Measurements from ENCODE around the gene PLCE1. TPM values are rescaled to one million over a fixed set of nuclear protein-coding genes. Genes with fewer than 3 reads are reported as not detected.

The PLCE1 gene
- total and polyA plus RNA-seq, 2 of the 13 experiments (the other 11 are each of a cell fraction or from before 2014, with no cell fraction given): 0.04 TPM; not detected in 1

DNA sequence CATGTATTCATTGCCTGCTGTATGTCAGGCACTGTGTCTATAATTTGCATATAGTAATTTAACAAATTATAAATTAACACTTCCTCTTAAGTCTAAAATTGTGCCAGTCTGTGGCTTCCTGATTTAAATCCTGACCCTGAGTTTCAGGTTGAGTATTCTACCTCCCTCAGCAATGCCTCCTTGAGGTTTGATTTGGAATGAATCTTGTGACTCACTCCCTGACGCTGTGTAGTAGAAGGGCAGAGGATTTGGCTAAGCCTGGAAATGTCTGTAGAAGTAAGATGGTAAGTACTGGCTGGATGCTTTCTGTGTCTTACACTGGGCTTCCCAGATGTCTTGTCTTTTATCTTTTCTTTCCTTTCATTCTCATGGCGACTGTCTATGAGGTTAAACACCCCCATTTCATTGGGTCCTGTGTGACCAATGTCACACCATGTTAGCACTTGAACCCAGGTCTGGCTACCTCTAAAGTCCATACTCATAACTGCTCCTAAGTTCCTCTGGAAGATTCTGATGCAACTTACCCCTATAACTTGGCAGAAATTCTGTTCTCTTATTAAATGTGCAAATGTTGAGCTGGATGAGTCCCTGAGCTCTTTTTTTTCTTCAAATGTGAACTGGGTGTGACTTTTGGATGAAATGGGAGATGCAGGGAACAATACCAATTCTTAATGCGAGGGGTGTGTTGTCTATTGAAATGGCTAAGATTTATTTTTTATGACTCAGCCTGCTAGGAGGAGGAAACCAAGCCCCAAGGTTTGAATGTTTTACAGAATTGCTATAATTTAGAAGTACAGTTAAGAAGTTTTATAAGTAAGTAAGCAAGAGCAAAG lies 48.5 kb downstream of the PLCE1 start (continued):
- TF ChIP-seq, protein P1, sequence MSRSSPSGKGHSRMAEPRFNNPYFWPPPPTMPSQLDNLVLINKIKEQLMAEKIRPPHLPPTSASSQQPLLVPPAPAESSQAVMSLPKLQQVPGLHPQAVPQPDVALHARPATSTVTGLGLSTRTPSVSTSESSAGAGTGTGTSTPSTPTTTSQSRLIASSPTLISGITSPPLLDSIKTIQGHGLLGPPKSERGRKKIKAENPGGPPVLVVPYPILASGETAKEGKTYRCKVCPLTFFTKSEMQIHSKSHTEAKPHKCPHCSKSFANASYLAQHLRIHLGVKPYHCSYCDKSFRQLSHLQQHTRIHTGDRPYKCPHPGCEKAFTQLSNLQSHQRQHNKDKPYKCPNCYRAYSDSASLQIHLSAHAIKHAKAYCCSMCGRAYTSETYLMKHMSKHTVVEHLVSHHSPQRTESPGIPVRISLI (CRISPR knock-in tag; IDR thresholded peaks at IDR 0.05; ENCODE audit: borderline replicate concordance): no peak
- TF ChIP-seq TAF15 (IDR thresholded peaks at IDR 0.05; ENCODE audit: low read depth, low read length, poor library complexity, severe bottlenecking): no peak

DNA sequence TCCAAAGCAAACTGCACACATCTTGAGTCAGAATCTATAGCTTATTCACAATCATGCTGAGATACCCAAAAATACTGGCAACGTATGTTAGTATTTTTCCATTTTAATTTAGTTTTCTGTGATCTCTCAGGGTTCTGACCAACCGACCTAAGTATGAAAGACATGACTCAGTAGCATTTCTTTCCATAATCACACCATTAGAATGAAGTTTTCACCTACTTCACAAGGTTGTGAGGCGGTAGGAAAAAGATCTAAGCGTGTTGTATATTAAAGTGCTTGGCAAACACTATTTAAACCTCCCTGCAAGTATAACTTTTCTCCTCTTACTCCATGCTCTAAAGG lies 49.1 kb downstream of the PLCE1 start:
- Histone ChIP-seq H3K36me3 (replicated peaks in 1 of 2; ENCODE audit: control insufficient read depth in 1 of 2, insufficient read depth in 2 of 2, low read length in 2 of 2) (no peaks in the 10 kb centered on the region), H3K9ac (ENCODE audit: insufficient read depth, low read depth, low read length) (no peak overlapping the region), H3K27me3 (ENCODE audit: control insufficient read depth in 1 of 2, insufficient read depth in 2 of 2, low read length in 2 of 2) (no peaks in the 10 kb centered on the region), H3K79me2 (ENCODE audit: insufficient read depth, low read length) (no peaks in the 10 kb centered on the region), H4K20me1 (ENCODE audit: insufficient read depth, low read length) (no peaks in the 10 kb centered on the region), H3K9me3 (ENCODE audit: low read length) (no peaks in the 10 kb centered on the region), H3K27ac (ENCODE audit: extremely low read length, insufficient read depth, low read length) (no peak overlapping the region), H3K4me2 (ENCODE audit: low read depth, low read length) (no peak overlapping the region), H3K4me1 (ENCODE audit: insufficient read depth, low read length) (no peaks in the 10 kb centered on the region), H3K4me3 (replicated peaks in 1 of 3; ENCODE audit: insufficient read depth in 1 of 3, low read depth in 2 of 3, low read length in 3 of 3) (no peak overlapping the region), H2AFZ (ENCODE audit: low read length) (no peak overlapping the region)
- intact Hi-C loops (cut with micrococcal nuclease; ENCODE audit: unreplicated experiment) (no loop called here), in situ Hi-C loops (cut with HindIII; ENCODE audit: extremely low pct_ligation_motif_present, low pct_unique_long_range_greater_than_20kb) (no loop called here)
- no peak for ATAC-seq
- WGBS (ENCODE audit: low lambda C conversion rate): 45% methylated on average over 4 of the region's 4 CpGs
- BruUV-seq (replicated peaks): no TSS peak
- POLR2A ChIA-PET: no interaction called here
- DNase-seq (ENCODE audit: low spot score): no peak
- TF ChIP-seq, protein P2, sequence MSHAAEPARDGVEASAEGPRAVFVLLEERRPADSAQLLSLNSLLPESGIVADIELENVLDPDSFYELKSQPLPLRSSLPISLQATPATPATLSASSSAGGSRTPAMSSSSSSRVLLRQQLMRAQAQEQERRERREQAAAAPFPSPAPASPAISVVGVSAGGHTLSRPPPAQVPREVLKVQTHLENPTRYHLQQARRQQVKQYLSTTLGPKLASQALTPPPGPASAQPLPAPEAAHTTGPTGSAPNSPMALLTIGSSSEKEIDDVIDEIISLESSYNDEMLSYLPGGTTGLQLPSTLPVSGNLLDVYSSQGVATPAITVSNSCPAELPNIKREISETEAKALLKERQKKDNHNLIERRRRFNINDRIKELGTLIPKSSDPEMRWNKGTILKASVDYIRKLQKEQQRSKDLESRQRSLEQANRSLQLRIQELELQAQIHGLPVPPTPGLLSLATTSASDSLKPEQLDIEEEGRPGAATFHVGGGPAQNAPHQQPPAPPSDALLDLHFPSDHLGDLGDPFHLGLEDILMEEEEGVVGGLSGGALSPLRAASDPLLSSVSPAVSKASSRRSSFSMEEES (CRISPR knock-in tag; IDR thresholded peaks at IDR 0.05): no peak
- no peak for TF ChIP-seq ZNF644 (CRISPR knock-in tag; IDR thresholded peaks at IDR 0.05; ENCODE audit: low read depth)
- no peak for TF ChIP-seq ZNF12 (CRISPR knock-in tag; IDR thresholded peaks at IDR 0.05)
- TF ChIP-seq ZNF790 (CRISPR knock-in tag; IDR thresholded peaks at IDR 0.05; ENCODE audit: borderline replicate concordance): no peak
- TF ChIP-seq ZNF660 (CRISPR knock-in tag; IDR thresholded peaks at IDR 0.05; ENCODE audit: borderline replicate concordance, low read depth): no peak
- TF ChIP-seq SP1 (IDR thresholded peaks at IDR 0.05): no peak
- TF ChIP-seq SP1 (CRISPR knock-in tag; IDR thresholded peaks at IDR 0.05): no peak
- TF ChIP-seq, protein P3, sequence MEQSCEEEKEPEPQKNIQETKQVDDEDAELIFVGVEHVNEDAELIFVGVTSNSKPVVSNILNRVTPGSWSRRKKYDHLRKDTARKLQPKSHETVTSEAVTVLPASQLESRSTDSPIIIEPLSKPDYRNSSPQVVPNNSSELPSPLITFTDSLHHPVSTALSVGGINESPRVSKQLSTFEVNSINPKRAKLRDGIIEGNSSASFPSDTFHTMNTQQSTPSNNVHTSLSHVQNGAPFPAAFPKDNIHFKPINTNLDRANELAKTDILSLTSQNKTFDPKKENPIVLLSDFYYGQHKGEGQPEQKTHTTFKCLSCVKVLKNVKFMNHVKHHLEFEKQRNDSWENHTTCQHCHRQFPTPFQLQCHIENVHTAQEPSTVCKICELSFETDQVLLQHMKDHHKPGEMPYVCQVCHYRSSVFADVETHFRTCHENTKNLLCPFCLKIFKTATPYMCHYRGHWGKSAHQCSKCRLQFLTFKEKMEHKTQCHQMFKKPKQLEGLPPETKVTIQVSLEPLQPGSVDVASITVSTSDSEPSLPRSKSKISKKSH (CRISPR knock-in tag; IDR thresholded peaks at IDR 0.05; ENCODE audit: borderline replicate concordance): no peak
- TF ChIP-seq, protein P4, sequence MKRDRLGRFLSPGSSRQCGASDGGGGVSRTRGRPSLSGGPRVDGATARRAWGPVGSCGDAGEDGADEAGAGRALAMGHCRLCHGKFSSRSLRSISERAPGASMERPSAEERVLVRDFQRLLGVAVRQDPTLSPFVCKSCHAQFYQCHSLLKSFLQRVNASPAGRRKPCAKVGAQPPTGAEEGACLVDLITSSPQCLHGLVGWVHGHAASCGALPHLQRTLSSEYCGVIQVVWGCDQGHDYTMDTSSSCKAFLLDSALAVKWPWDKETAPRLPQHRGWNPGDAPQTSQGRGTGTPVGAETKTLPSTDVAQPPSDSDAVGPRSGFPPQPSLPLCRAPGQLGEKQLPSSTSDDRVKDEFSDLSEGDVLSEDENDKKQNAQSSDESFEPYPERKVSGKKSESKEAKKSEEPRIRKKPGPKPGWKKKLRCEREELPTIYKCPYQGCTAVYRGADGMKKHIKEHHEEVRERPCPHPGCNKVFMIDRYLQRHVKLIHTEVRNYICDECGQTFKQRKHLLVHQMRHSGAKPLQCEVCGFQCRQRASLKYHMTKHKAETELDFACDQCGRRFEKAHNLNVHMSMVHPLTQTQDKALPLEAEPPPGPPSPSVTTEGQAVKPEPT (CRISPR knock-in tag; IDR thresholded peaks at IDR 0.05; ENCODE audit: low read depth): no peak
- TF ChIP-seq ZNF292 (CRISPR knock-in tag; IDR thresholded peaks at IDR 0.05; ENCODE audit: borderline replicate concordance, low read depth): no peak
- no peak for TF ChIP-seq ZFP62 (CRISPR knock-in tag; IDR thresholded peaks at IDR 0.05)
- TF ChIP-seq ZNF33B (CRISPR knock-in tag; IDR thresholded peaks at IDR 0.05): no peak
- TF ChIP-seq YY1 (IDR thresholded peaks at IDR 0.05; ENCODE audit: insufficient read depth, insufficient replicate concordance, low read depth, low read length): no peak
- no peak for TF ChIP-seq ZBTB3 (CRISPR knock-in tag; IDR thresholded peaks at IDR 0.05; ENCODE audit: borderline replicate concordance, low read depth)
- TF ChIP-seq ZNF746 (CRISPR knock-in tag; IDR thresholded peaks at IDR 0.05): no peak
- CTCF ChIA-PET (ENCODE audit: low intra/inter-chr PET ratio, low total read pairs): no interaction called here
- no peak for FAIRE-seq
